CD4-positive, CD25-positive, alpha-beta regulatory T cell (primary cell): ENCODE data around the gene NRP1. TPM values are rescaled to one million over a fixed set of nuclear protein-coding genes. Genes with fewer than 3 reads are reported as not detected.

Experiments
- ATAC-seq, 2 donors: fragments of 150-1000 bp; cut with Tn5 transposase; one replicate each; pipeline ENCODE4 v1.10.0; 2021; ENCODE audit warnings: low read depth in 2 of 2, moderate number of reproducible peaks in 2 of 2, moderate library complexity in 1 of 2
- DNase-seq, 3 donors: peaks; one replicate each; pipeline versions ENCODE4 v3.0.0 to v3.0.0-alpha.2; 2012 to 2022; ENCODE audit warnings: mixed read lengths in 1 of 3
- H3K27ac ChIP-seq: one replicate; pipeline ENCODE4 v1.7.0; 2013; ENCODE audit warnings: mild to moderate bottlenecking, low read length; ENCODE audit not compliant: insufficient read depth, poor library complexity, severe bottlenecking
- H3K27me3 ChIP-seq: one replicate; pipeline ENCODE4 v1.7.0; 2013; ENCODE audit warnings: low read length; ENCODE audit not compliant: control insufficient read depth, insufficient read depth
- H3K36me3 ChIP-seq: one replicate; pipeline ENCODE4 v1.7.0; 2013; ENCODE audit warnings: mild to moderate bottlenecking, low read length, moderate library complexity; ENCODE audit not compliant: control insufficient read depth, insufficient read depth
- H3K4me1 ChIP-seq: 2 replicates; pipeline ENCODE4 v1.7.0; 2013; ENCODE audit warnings: mild to moderate bottlenecking, low read length; ENCODE audit not compliant: insufficient read depth, control insufficient read depth, poor library complexity, severe bottlenecking
- H3K4me3 ChIP-seq: one replicate; pipeline ENCODE4 v1.7.0; 2013; ENCODE audit warnings: low read depth, mild to moderate bottlenecking, low read length, moderate library complexity
- H3K9me3 ChIP-seq, 2 experiments: 1 replicate in 1 of 2; 2 replicates in 1 of 2; pipeline ENCODE4 v1.7.0; 2013; ENCODE audit warnings: low read length in 2 of 2, mild to moderate bottlenecking in 1 of 2, moderate library complexity in 1 of 2; ENCODE audit not compliant: control insufficient read depth in 2 of 2
- H3K27ac Mint-ChIP-seq, 3 donors: one replicate each; pipeline ENCODE4 v1.8.0; 2020 to 2022; ENCODE audit warnings: mild to moderate bottlenecking in 3 of 3, mixed read lengths in 3 of 3, moderate library complexity in 2 of 3
- H3K27me3 Mint-ChIP-seq: one replicate; pipeline ENCODE4 v1.8.0; 2022; ENCODE audit warnings: mild to moderate bottlenecking, mixed read lengths
- H3K36me3 Mint-ChIP-seq: one replicate; pipeline ENCODE4 v1.8.0; 2020; ENCODE audit warnings: mixed read lengths
- H3K4me1 Mint-ChIP-seq, 4 donors: one replicate each; pipeline ENCODE4 v1.8.0; 2020 to 2022; ENCODE audit warnings: mixed read lengths in 4 of 4, mild to moderate bottlenecking in 1 of 4
- H3K4me3 Mint-ChIP-seq, 4 donors: one replicate each; pipeline ENCODE4 v1.8.0; 2020 to 2022; ENCODE audit warnings: mild to moderate bottlenecking in 4 of 4, mixed read lengths in 4 of 4, moderate library complexity in 3 of 4
- H3K9me3 Mint-ChIP-seq, 7 donors: one replicate each; pipeline ENCODE4 v1.8.0; 2020 to 2022; ENCODE audit warnings: mixed read lengths in 7 of 7, mild to moderate bottlenecking in 3 of 7, moderate library complexity in 2 of 7
- polyA plus RNA-seq, 4 donors: library from polyadenylated mRNA; unstranded; fragments of 300-500 nt; fragmentation: Illumina TruSeq; gene quantifications; one replicate each; pipeline ENCODE4 v1.2.3, GENCODE V29; 2021
- total RNA-seq: library from RNA; stranded (reverse); gene quantifications from one replicate; pipeline ENCODE4 v1.2.3, GENCODE V29; 2022

NRP1 gene
- total and polyA plus RNA-seq, 5 donors from 2014 or later: 0.05 TPM; not detected in 4

DNA sequence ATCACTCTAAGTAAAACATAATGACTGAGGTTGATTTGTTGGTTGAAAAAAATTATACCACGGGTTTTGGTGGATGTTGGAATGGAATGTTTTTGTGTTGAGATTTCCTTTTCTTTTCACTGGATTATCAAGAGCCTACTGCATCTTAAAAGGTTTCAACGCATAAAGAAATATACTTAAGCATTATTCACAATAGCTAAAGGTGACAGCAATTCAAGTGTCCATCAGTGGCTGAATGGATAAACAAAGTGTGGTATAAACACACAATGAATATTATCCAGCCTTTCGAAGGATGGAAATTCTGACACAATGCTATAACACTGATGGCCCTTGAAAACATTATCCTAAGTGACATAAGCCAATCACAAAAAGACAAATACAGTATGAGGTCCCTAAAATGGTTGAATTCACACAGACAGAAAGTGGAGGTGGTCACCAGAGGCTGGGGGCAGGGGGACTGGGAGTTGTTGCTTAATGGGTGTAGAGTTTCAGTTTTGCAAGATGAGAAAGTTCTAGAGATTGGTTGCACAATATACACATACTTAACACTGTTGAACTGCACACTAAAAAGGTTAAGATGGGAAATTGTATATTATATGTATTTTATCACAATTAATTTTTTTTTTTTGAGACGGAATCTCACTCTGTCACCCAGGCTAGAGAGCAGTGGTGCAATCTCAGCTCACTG is 122.3 kb downstream of the NRP1 start:
- no peaks in the 10 kb centered on the region for H3K36me3 Mint-ChIP-seq
- Histone ChIP-seq H3K9me3 (no peaks in the 10 kb centered on the region), H3K4me1 (peaks cover 7% of the 10 kb centered on the region), H3K27me3 (no peaks in the 10 kb centered on the region), H3K27ac (no peak overlapping the region), H3K36me3 (no peaks in the 10 kb centered on the region), H3K4me3 (no peak overlapping the region)
- ATAC-seq (no peak), DNase-seq (no peak)
- H3K4me1 Mint-ChIP-seq: peaks cover 10 to 15% (median 13%) of the 10 kb centered on the region in 4 donors
- H3K4me3 Mint-ChIP-seq: no peak overlapping the region
- peaks cover 0 to 5% (median 0%) of the 10 kb centered on the region in 7 donors for H3K9me3 Mint-ChIP-seq
- H3K27ac Mint-ChIP-seq: no peak overlapping the region
- no peaks in the 10 kb centered on the region for H3K27me3 Mint-ChIP-seq

GRCh38 chr10:33211106-33211878 is 123.2 kb downstream of the NRP1 start:
- Histone ChIP-seq H3K4me1 (peaks cover 7% of the 10 kb centered on the region), H3K27me3 (no peaks in the 10 kb centered on the region), H3K36me3 (no peaks in the 10 kb centered on the region), H3K4me3 (no peak overlapping the region), H3K9me3 (no peaks in the 10 kb centered on the region), H3K27ac (no peak overlapping the region)
- Mint-ChIP-seq H3K9me3 (peaks cover 0 to 5% (median 0%) of the 10 kb centered on the region in 7 donors), H3K4me1 (peaks cover 10 to 15% (median 13%) of the 10 kb centered on the region in 4 donors), H3K27me3 (no peaks in the 10 kb centered on the region), H3K27ac (peak overlapping the region; percentile 45 to 97 (median 65)), H3K36me3 (no peaks in the 10 kb centered on the region), H3K4me3 (peak overlapping the region in 1 of 4 donors; percentile 15)
- ATAC-seq (peak; percentile 50 to 55), DNase-seq (peak in 1 of 3 donors; percentile 70)

GRCh38 chr10:33209802-33210201 is 124.7 kb downstream of the NRP1 start:
- Mint-ChIP-seq H3K4me3 (no peak overlapping the region), H3K36me3 (no peaks in the 10 kb centered on the region), H3K9me3 (peaks cover 0 to 5% (median 0%) of the 10 kb centered on the region in 7 donors), H3K27me3 (no peaks in the 10 kb centered on the region), H3K27ac (no peak overlapping the region), H3K4me1 (peaks cover 10 to 15% (median 13%) of the 10 kb centered on the region in 4 donors)
- ATAC-seq: no peak
- no peak overlapping the region for H3K27ac ChIP-seq
- no peaks in the 10 kb centered on the region for H3K9me3 ChIP-seq
- H3K4me3 ChIP-seq: no peak overlapping the region
- DNase-seq: no peak
- no peaks in the 10 kb centered on the region for H3K36me3 ChIP-seq
- no peaks in the 10 kb centered on the region for H3K27me3 ChIP-seq
- peaks cover 7% of the 10 kb centered on the region for H3K4me1 ChIP-seq

- H3K36me3 Mint-ChIP-seq: no peaks in the 10 kb centered on the region
- no peak overlapping the region for H3K27ac Mint-ChIP-seq
- Histone ChIP-seq H3K4me3 (no peak overlapping the region), H3K36me3 (no peaks in the 10 kb centered on the region), H3K9me3 (no peaks in the 10 kb centered on the region), H3K4me1 (peaks cover 7% of the 10 kb centered on the region), H3K27me3 (no peaks in the 10 kb centered on the region), H3K27ac (no peak overlapping the region)
- DNase-seq (no peak), ATAC-seq (no peak)
- H3K9me3 Mint-ChIP-seq: peaks cover 0 to 1% (median 0%) of the 10 kb centered on the region in 7 donors
- peaks cover 5 to 9% (median 8%) of the 10 kb centered on the region in 4 donors for H3K4me1 Mint-ChIP-seq
- H3K27me3 Mint-ChIP-seq: no peaks in the 10 kb centered on the region
- H3K4me3 Mint-ChIP-seq: no peak overlapping the region
These were observed 126.3 kb downstream of the NRP1 start for GRCh38 chr10:33208166-33208565.

DNA sequence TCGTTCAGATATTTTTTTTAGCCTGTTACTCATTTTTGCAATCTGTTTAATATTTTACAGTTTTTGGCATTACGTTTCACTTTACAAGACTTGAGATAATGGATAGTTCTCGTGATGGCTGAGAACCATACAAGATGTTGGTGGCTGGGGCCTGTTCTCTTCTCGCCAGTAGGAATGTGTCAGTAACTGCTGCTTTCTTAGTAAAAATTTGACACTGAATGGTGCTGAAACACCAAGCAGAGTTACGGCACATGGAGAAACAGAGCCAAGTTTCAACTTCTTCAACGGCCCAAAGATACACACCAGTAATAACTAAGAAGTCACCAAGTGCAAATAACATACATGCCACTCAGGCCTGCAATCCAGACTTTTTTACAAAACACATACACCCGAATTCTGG is 130.4 kb downstream of the NRP1 start:
- Histone ChIP-seq H3K9me3 (no peaks in the 10 kb centered on the region), H3K36me3 (no peaks in the 10 kb centered on the region), H3K27ac (no peak overlapping the region), H3K4me1 (no peaks in the 10 kb centered on the region), H3K4me3 (no peak overlapping the region), H3K27me3 (no peaks in the 10 kb centered on the region)
- H3K9me3 Mint-ChIP-seq: peaks cover 0 to 1% (median 0%) of the 10 kb centered on the region in 7 donors
- H3K27me3 Mint-ChIP-seq: peaks cover 9% of the 10 kb centered on the region
- no peaks in the 10 kb centered on the region for H3K36me3 Mint-ChIP-seq
- H3K4me3 Mint-ChIP-seq: no peak overlapping the region
- no peaks in the 10 kb centered on the region for H3K4me1 Mint-ChIP-seq
- DNase-seq (no peak), ATAC-seq (no peak)
- H3K27ac Mint-ChIP-seq: no peak overlapping the region

DNA sequence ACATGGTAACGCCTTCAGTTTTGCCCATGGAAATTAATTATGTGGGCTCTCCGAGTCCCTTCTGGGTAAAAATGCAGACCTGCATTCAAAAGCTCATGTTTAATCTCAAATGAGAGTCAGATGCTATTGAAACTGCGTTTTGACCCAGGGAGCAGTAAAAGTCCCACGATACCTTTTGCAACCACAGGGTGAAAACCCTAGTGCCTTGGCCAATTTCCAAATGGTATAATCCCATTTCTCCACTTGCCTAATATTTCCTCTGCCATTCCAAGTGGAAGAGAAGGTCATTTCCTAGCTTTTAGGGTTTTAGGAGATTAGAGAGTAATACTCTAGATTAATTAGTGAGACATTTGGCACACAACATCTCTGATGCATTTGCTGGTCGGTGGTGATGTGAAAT is 132.5 kb downstream of the NRP1 start:
- Histone ChIP-seq H3K4me1 (no peaks in the 10 kb centered on the region), H3K36me3 (no peaks in the 10 kb centered on the region), H3K9me3 (no peaks in the 10 kb centered on the region), H3K27me3 (no peaks in the 10 kb centered on the region), H3K27ac (no peak overlapping the region), H3K4me3 (no peak overlapping the region)
- no peak overlapping the region for H3K4me3 Mint-ChIP-seq
- no peaks in the 10 kb centered on the region for H3K4me1 Mint-ChIP-seq
- DNase-seq (no peak), ATAC-seq (no peak)
- peaks cover 16% of the 10 kb centered on the region for H3K27me3 Mint-ChIP-seq
- H3K36me3 Mint-ChIP-seq: no peaks in the 10 kb centered on the region
- H3K27ac Mint-ChIP-seq: no peak overlapping the region
- H3K9me3 Mint-ChIP-seq: peaks cover 0 to 1% (median 0%) of the 10 kb centered on the region in 7 donors

GRCh38 chr10:33201056-33201780 is 133.2 kb downstream of the NRP1 start:
- H3K36me3 Mint-ChIP-seq: no peaks in the 10 kb centered on the region
- no peaks in the 10 kb centered on the region for H3K36me3 ChIP-seq
- H3K27ac Mint-ChIP-seq: no peak overlapping the region
- no peak overlapping the region for H3K4me3 ChIP-seq
- no peaks in the 10 kb centered on the region for H3K4me1 Mint-ChIP-seq
- peaks cover 19% of the 10 kb centered on the region for H3K27me3 Mint-ChIP-seq
- peaks cover 0 to 1% (median 0%) of the 10 kb centered on the region in 7 donors for H3K9me3 Mint-ChIP-seq
- H3K27ac ChIP-seq: no peak overlapping the region
- no peak for ATAC-seq
- H3K4me3 Mint-ChIP-seq: no peak overlapping the region
- no peaks in the 10 kb centered on the region for H3K9me3 ChIP-seq
- no peaks in the 10 kb centered on the region for H3K4me1 ChIP-seq
- no peak for DNase-seq
- no peaks in the 10 kb centered on the region for H3K27me3 ChIP-seq
